NCI-H146 (cell line): ENCODE measurements around the gene NUTM2B.
"Not testable (repeated sequence)": the region's sequence is repeated elsewhere in the genome, so short reads cannot be mapped to it uniquely, and the experiment has no call there.

Experiments
- DNase-seq: peaks from one replicate; lab custom pipeline; 2025; lab: John Stamatoyannopoulos, UW

NUTM2B gene

GRCh38 chr10:79748510-79748909 is 45.5 kb downstream of the NUTM2B start:
- DNase-seq: not testable (repeated sequence)

GRCh38 chr10:79753601-79754000 is 50.6 kb downstream of the NUTM2B start:
- DNase-seq: not testable (repeated sequence)

GRCh38 chr10:79758297-79758993 is 55.4 kb downstream of the NUTM2B start:
- not testable (repeated sequence) for DNase-seq
